PC-9 (cell line): ENCODE results near the gene EPB41L2. TPM values are rescaled to one million over a fixed set of nuclear protein-coding genes. Genes with fewer than 3 reads are reported as not detected.

Experiments
- BruUV-seq: library from RNA; stranded (reverse); fragments of 400-500 nt; replicated peaks from 2 replicates; lab custom pipeline; 2021; lab: Mats Ljungman, UMichigan
- CTCF ChIA-PET: fragments of 300-600 bp; sonication (Branson Sonifier 250); formaldehyde crosslinking; loops from one replicate; lab custom pipeline; 2022; ENCODE audit warnings: antibody characterized with exemption; lab: Charles Lee
- POLR2A ChIA-PET: fragments of 300-600 bp; sonication (Branson Sonifier 250); formaldehyde crosslinking; loops from one replicate; lab custom pipeline; 2022; ENCODE audit warnings: antibody characterized with exemption; ENCODE audit not compliant: unreplicated experiment; lab: Charles Lee
- DNase-seq, 2 experiments: peaks; one replicate each; pipeline versions ENCODE4 v3.0.0 to v3.0.0-alpha.2; 2015 to 2022; ENCODE audit warnings: mixed read lengths in 1 of 2
- H2AFZ ChIP-seq: fragments of 200-600 bp; sonication (generic); 2 replicates; pipeline ENCODE4 v1.8.1; 2017; ENCODE audit warnings: antibody characterized with exemption
- H3F3A ChIP-seq: fragments of 200-600 bp; sonication (generic); 2 replicates; pipeline ENCODE4 v1.8.1; 2017; ENCODE audit warnings: antibody characterized with exemption, mild to moderate bottlenecking, low read depth; ENCODE audit not compliant: insufficient read depth
- H3K27ac ChIP-seq: fragments of 200-600 bp; sonication (generic); 2 replicates; pipeline ENCODE4 v1.6.1; 2016; ENCODE audit warnings: mixed run types
- H3K27me3 ChIP-seq: fragments of 200-600 bp; sonication (generic); 2 replicates; pipeline ENCODE4 v1.6.1; 2016; ENCODE audit warnings: low read depth, mixed run types; ENCODE audit not compliant: insufficient read depth
- H3K36me3 ChIP-seq: fragments of 200-600 bp; sonication (generic); 2 replicates; pipeline ENCODE4 v1.6.1; 2016; ENCODE audit warnings: low read depth, mixed run types
- H3K4me1 ChIP-seq: fragments of 200-600 bp; sonication (generic); replicated peaks from 2 replicates; pipeline ENCODE4 v1.6.1; 2016; ENCODE audit warnings: mixed run types; ENCODE audit not compliant: insufficient read depth
- H3K4me2 ChIP-seq: fragments of 200-600 bp; sonication (generic); 2 replicates; pipeline ENCODE4 v1.6.1; 2017; ENCODE audit warnings: mixed run types
- H3K4me3 ChIP-seq: fragments of 200-600 bp; sonication (generic); 2 replicates; pipeline ENCODE4 v1.6.1; 2016; ENCODE audit warnings: mixed run types
- H3K79me2 ChIP-seq: fragments of 200-600 bp; sonication (generic); 2 replicates; pipeline ENCODE4 v1.6.1; 2017; ENCODE audit warnings: low read depth, mixed run types
- H3K9me2 ChIP-seq: fragments of 200-600 bp; sonication (generic); 2 replicates; pipeline ENCODE4 v1.8.1; 2017; ENCODE audit warnings: mild to moderate bottlenecking; ENCODE audit not compliant: insufficient read depth
- H3K9me3 ChIP-seq: fragments of 200-600 bp; sonication (generic); 2 replicates; pipeline ENCODE4 v1.8.1; 2016; ENCODE audit warnings: low read depth; ENCODE audit not compliant: insufficient read depth
- H4K20me1 ChIP-seq: fragments of 200-600 bp; sonication (generic); 2 replicates; pipeline ENCODE4 v1.8.1; 2017; ENCODE audit not compliant: insufficient read depth
- EZH2 ChIP-seq: fragments of 200-600 bp; sonication (generic); IDR thresholded peaks from 2 replicates; pipeline ENCODE4 v1.8.0; 2017; ENCODE audit warnings: antibody characterized with exemption, low read depth
- intact Hi-C: fragments of 100-400 bp; cut with micrococcal nuclease; formaldehyde crosslinking; loops from one replicate; pipeline ENCODE4 v1.10.0; 2022; ENCODE audit not compliant: unreplicated experiment
- total RNA-seq: library from RNA; stranded (reverse); gene quantifications from 2 replicates; pipeline ENCODE4 v1.2.3, GENCODE V29; 2021
- TF ChIP-seq, protein P1 (sequence below): fragments of 200-600 bp; sonication (generic); conservative IDR thresholded peaks from 2 replicates; pipeline ENCODE4 v1.6.1; 2017; ENCODE audit warnings: mixed run types, antibody characterized with exemption, mild to moderate bottlenecking, moderate library complexity

Gene EPB41L2
- total RNA-seq, 1 experiment from 2014 or later, result 67.4 TPM

- Histone ChIP-seq H3K36me3 (no peaks in the 10 kb centered on the region), H3K9me3 (no peaks in the 10 kb centered on the region), H4K20me1 (no peaks in the 10 kb centered on the region), H2AFZ (no peak overlapping the region), H3K79me2 (no peaks in the 10 kb centered on the region), H3K27ac (no peak overlapping the region), H3K4me2 (no peak overlapping the region), H3K9me2 (no peaks in the 10 kb centered on the region), H3K4me1 (no peaks in the 10 kb centered on the region), H3K27me3 (no peaks in the 10 kb centered on the region), H3K4me3 (no peak overlapping the region), H3F3A (no peaks in the 10 kb centered on the region)
- intact Hi-C loops, result no loop called here
- TF ChIP-seq, protein P1, sequence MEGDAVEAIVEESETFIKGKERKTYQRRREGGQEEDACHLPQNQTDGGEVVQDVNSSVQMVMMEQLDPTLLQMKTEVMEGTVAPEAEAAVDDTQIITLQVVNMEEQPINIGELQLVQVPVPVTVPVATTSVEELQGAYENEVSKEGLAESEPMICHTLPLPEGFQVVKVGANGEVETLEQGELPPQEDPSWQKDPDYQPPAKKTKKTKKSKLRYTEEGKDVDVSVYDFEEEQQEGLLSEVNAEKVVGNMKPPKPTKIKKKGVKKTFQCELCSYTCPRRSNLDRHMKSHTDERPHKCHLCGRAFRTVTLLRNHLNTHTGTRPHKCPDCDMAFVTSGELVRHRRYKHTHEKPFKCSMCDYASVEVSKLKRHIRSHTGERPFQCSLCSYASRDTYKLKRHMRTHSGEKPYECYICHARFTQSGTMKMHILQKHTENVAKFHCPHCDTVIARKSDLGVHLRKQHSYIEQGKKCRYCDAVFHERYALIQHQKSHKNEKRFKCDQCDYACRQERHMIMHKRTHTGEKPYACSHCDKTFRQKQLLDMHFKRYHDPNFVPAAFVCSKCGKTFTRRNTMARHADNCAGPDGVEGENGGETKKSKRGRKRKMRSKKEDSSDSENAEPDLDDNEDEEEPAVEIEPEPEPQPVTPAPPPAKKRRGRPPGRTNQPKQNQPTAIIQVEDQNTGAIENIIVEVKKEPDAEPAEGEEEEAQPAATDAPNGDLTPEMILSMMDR, result no peak
- no peak for TF ChIP-seq EZH2
- ChIA-PET CTCF (no interaction called here), POLR2A (no interaction called here)
- no TSS peak for BruUV-seq
- no peak for DNase-seq
Measured at GRCh38 chr6:130853555-130854183, 209.4 kb downstream of the EPB41L2 start.

- Histone ChIP-seq H3K9me2 (no peaks in the 10 kb centered on the region), H3K4me3 (no peak overlapping the region), H3K27me3 (no peaks in the 10 kb centered on the region), H3F3A (no peaks in the 10 kb centered on the region), H3K4me2 (no peak overlapping the region), H3K36me3 (no peaks in the 10 kb centered on the region), H3K9me3 (no peaks in the 10 kb centered on the region), H3K4me1 (no peaks in the 10 kb centered on the region), H2AFZ (no peak overlapping the region), H4K20me1 (no peaks in the 10 kb centered on the region), H3K79me2 (no peaks in the 10 kb centered on the region), H3K27ac (no peak overlapping the region)
- no TSS peak for BruUV-seq
- TF ChIP-seq EZH2, result no peak
- TF ChIP-seq, protein P1, result no peak
- intact Hi-C loops, result no loop called here
- ChIA-PET POLR2A (no interaction called here), CTCF (no interaction called here)
- no peak for DNase-seq
Measured at GRCh38 chr6:130852844-130853554, 210.0 kb downstream of the EPB41L2 start.

DNA sequence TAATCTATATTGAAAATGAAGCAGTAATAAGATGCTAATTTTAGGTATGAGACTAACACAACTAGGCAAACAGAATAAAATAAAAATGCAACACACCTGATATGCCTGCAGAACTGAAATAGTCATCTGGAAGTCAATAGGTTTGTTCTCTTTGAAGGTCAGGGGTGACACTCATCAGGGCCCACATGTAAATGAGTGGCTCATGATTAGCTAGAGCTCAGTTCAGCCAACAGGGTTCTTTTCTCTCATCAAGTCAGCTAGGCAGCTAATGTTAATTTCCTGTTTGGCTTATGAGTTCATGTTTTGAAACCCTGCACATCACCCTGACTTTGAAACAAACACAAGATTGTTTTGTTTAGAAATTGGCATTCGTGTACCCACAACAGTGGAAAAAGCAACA, 212.0 kb downstream of the EPB41L2 start:
- intact Hi-C loops, result no loop called here
- no peaks in the 10 kb centered on the region for H3K4me1 ChIP-seq
- H3K36me3 ChIP-seq, result no peaks in the 10 kb centered on the region
- H3K4me2 ChIP-seq, result no peak overlapping the region
- DNase-seq, result no peak
- no peaks in the 10 kb centered on the region for H3K9me3 ChIP-seq
- H3K27ac ChIP-seq, result no peak overlapping the region
- POLR2A ChIA-PET, result no interaction called here
- no TSS peak for BruUV-seq
- no peaks in the 10 kb centered on the region for H4K20me1 ChIP-seq
- no peaks in the 10 kb centered on the region for H3K9me2 ChIP-seq
- no peaks in the 10 kb centered on the region for H3F3A ChIP-seq
- H3K4me3 ChIP-seq, result no peak overlapping the region
- no peak for TF ChIP-seq EZH2
- TF ChIP-seq, protein P1, result no peak
- CTCF ChIA-PET, result no interaction called here
- no peaks in the 10 kb centered on the region for H3K27me3 ChIP-seq
- H2AFZ ChIP-seq, result no peak overlapping the region
- H3K79me2 ChIP-seq, result no peaks in the 10 kb centered on the region
